Activated CD4-positive, alpha-beta memory T cell treated with anti-CD3 and anti-CD28 coated beads, Interleukin-2, amount 10 ng/mL, durations not matched to agents 7 days and 5 days (primary cell): Measurements from ENCODE around the gene GIT1. TPM values are rescaled to one million over a fixed set of nuclear protein-coding genes. Genes with fewer than 3 reads are reported as not detected.

Experiments used
- CTCF ChIA-PET: fragments of 350-600 bp; sonication (Branson Sonifier 250); formaldehyde crosslinking; loops from one replicate; lab custom pipeline; 2021; ENCODE audit warnings: antibody characterized with exemption, inconsistent platforms; lab: Charles Lee
- POLR2A ChIA-PET: fragments of 350-600 bp; sonication (Branson Sonifier 250); formaldehyde crosslinking; loops from one replicate; lab custom pipeline; 2021; ENCODE audit warnings: antibody characterized with exemption; lab: Charles Lee
- DNase-seq: peaks from one replicate; pipeline ENCODE4 v3.0.0-alpha.2; 2020
- H3K27ac Mint-ChIP-seq: one replicate; pipeline ENCODE4 v1.8.0; 2021; ENCODE audit warnings: mild to moderate bottlenecking, mixed read lengths
- H3K27me3 Mint-ChIP-seq: one replicate; pipeline ENCODE4 v1.8.0; 2021; ENCODE audit warnings: mixed read lengths
- H3K36me3 Mint-ChIP-seq: one replicate; pipeline ENCODE4 v1.8.0; 2021; ENCODE audit warnings: low read depth, mixed read lengths
- H3K4me1 Mint-ChIP-seq: one replicate; pipeline ENCODE4 v1.8.0; 2021; ENCODE audit warnings: mixed read lengths
- H3K4me3 Mint-ChIP-seq: one replicate; pipeline ENCODE4 v1.8.0; 2021; ENCODE audit warnings: mild to moderate bottlenecking, mixed read lengths
- H3K9me3 Mint-ChIP-seq: one replicate; pipeline ENCODE4 v1.8.0; 2021; ENCODE audit warnings: mixed read lengths
- total RNA-seq, 2 experiments: library from RNA; stranded (reverse); gene quantifications; one replicate each; pipeline ENCODE4 v1.2.3, GENCODE V29; 2021

GIT1 gene
- total RNA-seq, 2 experiments from 2014 or later = 76.6 to 80.4 TPM

- no peaks in the 10 kb centered on the region for H3K27me3 Mint-ChIP-seq
- H3K4me3 Mint-ChIP-seq = peak overlapping the region; percentile 77
- H3K9me3 Mint-ChIP-seq = no peaks in the 10 kb centered on the region
- H3K27ac Mint-ChIP-seq = peak overlapping the region; percentile 84
- no peaks in the 10 kb centered on the region for H3K36me3 Mint-ChIP-seq
- H3K4me1 Mint-ChIP-seq = peaks cover 65% of the 10 kb centered on the region
- DNase-seq = no peak
- ChIA-PET CTCF (interaction anchor here (0.7 to 4.8 kb wide), 12 partner anchors 10 to 476 kb away, joined by 3 to 75 read pairs (median 4); partner anchors contain the start of genes ABHD15 and TP53I13), POLR2A (interaction anchor here (1.1 to 4.5 kb wide), 6 partner anchors 8 to 339 kb away, joined by 3 to 89 read pairs (median 9); partner anchors contain the start of genes ABHD15, SSH2 and TP53I13)
Measured at GRCh38 chr17:29590411-29591145, 1.1 kb upstream of the GIT1 start.

- peak overlapping the region; percentile 86 for H3K27ac Mint-ChIP-seq
- no peaks in the 10 kb centered on the region for H3K9me3 Mint-ChIP-seq
- ChIA-PET POLR2A (interaction anchor here (0.9 to 4.9 kb wide), 8 partner anchors 12 to 342 kb away, joined by 3 to 61 read pairs (median 6); partner anchors contain the start of genes ABHD15, SSH2 and TP53I13), CTCF (interaction anchor here (0.6 to 2.7 kb wide), 8 partner anchors 10 to 325 kb away, joined by 3 to 19 read pairs (median 4); no protein-coding TSS in a partner anchor)
- H3K4me3 Mint-ChIP-seq = peak overlapping the region; percentile 97
- H3K36me3 Mint-ChIP-seq = peaks cover 1% of the 10 kb centered on the region
- peak; percentile 53 for DNase-seq
- no peaks in the 10 kb centered on the region for H3K27me3 Mint-ChIP-seq
- peaks cover 74% of the 10 kb centered on the region for H3K4me1 Mint-ChIP-seq
Measured at GRCh38 chr17:29588562-29589411, 661 bp downstream of the GIT1 start.

DNA sequence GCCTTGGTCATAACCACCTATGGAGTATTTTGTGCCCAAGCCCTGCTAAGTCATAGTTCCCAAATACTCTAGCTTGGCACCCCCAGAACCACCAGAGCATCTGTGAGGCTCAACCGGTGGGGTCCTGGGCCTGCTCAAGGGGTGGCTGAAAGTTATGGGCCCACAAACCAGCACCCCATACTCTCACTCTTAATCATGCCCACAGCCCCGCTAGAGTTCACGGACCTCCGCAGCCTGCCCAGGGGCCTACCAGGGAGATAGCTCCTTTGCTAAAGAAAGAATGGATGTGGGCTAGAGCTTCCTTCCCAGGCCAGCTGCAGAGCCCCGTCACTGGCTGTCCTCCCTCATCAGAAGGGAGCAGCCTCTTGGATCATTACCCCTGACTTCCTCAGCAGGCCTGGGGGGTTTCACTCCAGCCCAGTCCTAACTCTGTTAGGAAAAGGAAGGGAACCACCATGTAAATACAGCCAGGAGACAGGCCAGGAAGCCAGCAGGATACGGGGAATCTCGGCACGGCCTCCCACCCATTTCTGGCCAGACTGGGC is 1.4 kb downstream of the GIT1 start:
- Mint-ChIP-seq H3K9me3 (no peaks in the 10 kb centered on the region), H3K4me1 (peaks cover 80% of the 10 kb centered on the region), H3K27ac (peak overlapping the region; percentile 86), H3K4me3 (peak overlapping the region; percentile 97), H3K36me3 (peaks cover 8% of the 10 kb centered on the region), H3K27me3 (no peaks in the 10 kb centered on the region)
- CTCF ChIA-PET = interaction anchor here (0.6 to 2.7 kb wide), 8 partner anchors 9 to 326 kb away, joined by 3 to 19 read pairs (median 4); no protein-coding TSS in a partner anchor
- no peak for DNase-seq
- POLR2A ChIA-PET = interaction anchor here (0.9 to 4.9 kb wide), 8 partner anchors 11 to 343 kb away, joined by 3 to 61 read pairs (median 6); partner anchors contain the start of genes ABHD15, SSH2 and TP53I13

- H3K4me3 Mint-ChIP-seq = peak overlapping the region; percentile 97
- POLR2A ChIA-PET = interaction anchor here (1.0 to 4.9 kb wide), 5 partner anchors 18 to 343 kb away, joined by 5 to 61 read pairs (median 8); partner anchors contain the start of genes ABHD15, SSH2 and TP53I13
- H3K27ac Mint-ChIP-seq = peak overlapping the region; percentile 44
- peaks cover 77% of the 10 kb centered on the region for H3K4me1 Mint-ChIP-seq
- peaks cover 12% of the 10 kb centered on the region for H3K36me3 Mint-ChIP-seq
- no peaks in the 10 kb centered on the region for H3K9me3 Mint-ChIP-seq
- no peaks in the 10 kb centered on the region for H3K27me3 Mint-ChIP-seq
- CTCF ChIA-PET = interaction anchor here (1.0 to 3.1 kb wide), 7 partner anchors 8 to 192 kb away, joined by 3 to 19 read pairs (median 6); no protein-coding TSS in a partner anchor
- no peak for DNase-seq
Measured at GRCh38 chr17:29587591-29587990, 1.9 kb downstream of the GIT1 start.

- Mint-ChIP-seq H3K4me1 (peaks cover 73% of the 10 kb centered on the region), H3K9me3 (no peaks in the 10 kb centered on the region), H3K27me3 (no peaks in the 10 kb centered on the region), H3K27ac (peak overlapping the region; percentile 44), H3K36me3 (peaks cover 15% of the 10 kb centered on the region), H3K4me3 (peak overlapping the region; percentile 97)
- POLR2A ChIA-PET = interaction anchor here (0.8 to 4.9 kb wide), 6 partner anchors 17 to 447 kb away, joined by 3 to 61 read pairs (median 6); partner anchors contain the start of genes ABHD15, SSH2 and TP53I13
- no peak for DNase-seq
- CTCF ChIA-PET = interaction anchor here (0.7 to 3.1 kb wide), 9 partner anchors 14 to 217 kb away, joined by 3 to 19 read pairs (median 4); no protein-coding TSS in a partner anchor
Measured at GRCh38 chr17:29586676-29587469, 2.6 kb downstream of the GIT1 start.

- Mint-ChIP-seq H3K36me3 (peaks cover 18% of the 10 kb centered on the region), H3K27ac (peak overlapping the region; percentile 73), H3K4me3 (peak overlapping the region; percentile 37), H3K4me1 (peaks cover 60% of the 10 kb centered on the region), H3K9me3 (no peaks in the 10 kb centered on the region), H3K27me3 (no peaks in the 10 kb centered on the region)
- ChIA-PET POLR2A (interaction anchor here (1.7 to 4.9 kb wide), 3 partner anchors 18 to 31 kb away, joined by 4 to 61 read pairs (median 24); partner anchors contain the start of genes ABHD15 and TP53I13), CTCF (interaction anchor here (1.2 to 4.4 kb wide), 5 partner anchors 13 to 215 kb away, joined by 3 to 19 read pairs (median 4); no protein-coding TSS in a partner anchor)
- no peak for DNase-seq
Measured at GRCh38 chr17:29585080-29585751, 4.2 kb downstream of the GIT1 start.

DNA sequence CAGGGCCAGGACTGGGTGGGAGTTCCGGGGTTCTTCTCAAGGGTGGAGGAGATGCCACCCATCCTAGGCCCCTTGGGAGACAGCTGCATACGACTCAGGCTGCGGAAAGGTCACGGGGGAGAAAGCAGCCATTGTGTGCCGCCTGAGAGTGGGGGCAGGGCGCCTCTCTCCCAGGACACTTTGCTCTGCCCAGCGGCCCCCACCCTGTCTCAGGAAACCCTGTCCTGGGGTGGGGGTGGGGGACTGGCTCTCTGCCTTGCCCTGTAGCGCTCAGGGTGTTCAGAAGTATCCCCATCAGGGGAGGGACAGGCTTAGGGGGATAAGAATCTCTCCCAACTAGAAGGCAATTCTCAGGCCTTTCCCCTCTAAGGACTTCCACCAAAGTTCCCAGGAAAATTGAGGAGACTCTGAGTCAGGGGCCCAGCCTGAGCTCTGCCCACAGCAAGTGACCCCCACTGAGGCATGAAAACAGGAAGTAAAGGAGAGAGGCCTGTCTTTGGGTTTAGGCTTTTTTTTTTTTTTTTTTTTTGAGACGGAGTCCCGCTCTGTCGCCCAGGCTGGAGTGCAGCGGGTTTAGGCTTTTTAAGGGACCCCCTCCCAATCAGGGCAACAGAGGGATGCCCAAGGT is 4.9 kb downstream of the GIT1 start:
- Mint-ChIP-seq H3K36me3 (peaks cover 19% of the 10 kb centered on the region), H3K27ac (peak overlapping the region; percentile 73), H3K4me3 (no peak overlapping the region), H3K9me3 (no peaks in the 10 kb centered on the region), H3K27me3 (no peaks in the 10 kb centered on the region), H3K4me1 (peaks cover 57% of the 10 kb centered on the region)
- ChIA-PET CTCF (interaction anchor here (0.7 to 4.4 kb wide), 5 partner anchors 12 to 195 kb away, joined by 3 to 19 read pairs (median 4); no protein-coding TSS in a partner anchor), POLR2A (interaction anchor here (4.9 kb wide), 1 partner anchor 32 kb away, joined by 61 read pairs; no protein-coding TSS in a partner anchor)
- no peak for DNase-seq

DNA sequence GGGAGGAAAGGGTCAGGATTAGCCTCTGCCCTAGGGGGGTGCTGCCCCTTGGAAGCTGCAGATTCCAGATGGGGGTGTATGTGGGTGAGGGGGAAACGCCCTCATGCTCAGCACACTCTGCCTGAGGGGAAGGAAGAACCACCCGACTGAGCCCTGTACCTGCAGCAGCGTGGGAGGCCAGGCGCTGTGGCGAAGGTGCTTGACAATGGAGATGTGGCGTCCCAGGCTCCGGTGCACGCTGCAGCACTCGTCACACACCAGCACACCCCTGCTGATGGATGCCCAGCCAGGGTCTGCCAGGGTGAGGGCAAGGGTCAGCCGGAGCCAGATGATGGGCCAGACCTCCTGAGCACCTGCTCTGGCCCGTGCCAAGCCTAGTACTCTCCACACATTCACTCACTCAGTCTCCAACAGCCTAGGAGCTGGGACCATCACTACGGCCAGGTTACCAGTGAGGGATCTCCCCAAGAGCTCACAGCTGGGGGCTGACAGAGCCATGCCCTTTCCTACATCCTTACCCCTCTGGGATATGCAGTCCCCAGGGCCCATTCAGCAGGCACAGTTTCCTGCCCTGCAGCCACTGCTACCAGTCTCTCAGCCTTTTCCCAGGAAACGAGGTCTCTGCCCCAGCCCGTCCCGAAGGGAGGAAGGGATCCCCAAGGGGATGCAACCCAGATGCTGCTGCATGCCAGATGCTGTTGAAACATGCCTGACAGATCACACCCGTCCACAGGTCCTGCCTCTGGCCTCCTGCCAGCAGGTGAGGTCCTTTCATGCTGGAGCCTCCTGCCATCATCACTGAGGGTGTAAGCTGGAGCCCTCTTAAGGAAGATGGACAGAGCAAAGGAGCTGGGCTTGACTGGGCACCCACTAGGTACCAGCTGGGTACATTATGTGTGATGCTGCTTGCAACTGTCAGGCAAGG is 5.9 kb downstream of the GIT1 start:
- no peak for DNase-seq
- Mint-ChIP-seq H3K36me3 (peaks cover 23% of the 10 kb centered on the region), H3K4me3 (no peak overlapping the region), H3K27me3 (no peaks in the 10 kb centered on the region), H3K4me1 (peaks cover 57% of the 10 kb centered on the region), H3K27ac (peak overlapping the region; percentile 73), H3K9me3 (no peaks in the 10 kb centered on the region)
- CTCF ChIA-PET = interaction anchor here (1.7 to 5.5 kb wide), 4 partner anchors 8 to 34 kb away, joined by 3 to 43 read pairs (median 30); partner anchors contain the start of gene ANKRD13B
- POLR2A ChIA-PET = interaction anchor here (1.6 kb wide), 1 partner anchor 34 kb away, joined by 8 read pairs; no protein-coding TSS in a partner anchor

DNA sequence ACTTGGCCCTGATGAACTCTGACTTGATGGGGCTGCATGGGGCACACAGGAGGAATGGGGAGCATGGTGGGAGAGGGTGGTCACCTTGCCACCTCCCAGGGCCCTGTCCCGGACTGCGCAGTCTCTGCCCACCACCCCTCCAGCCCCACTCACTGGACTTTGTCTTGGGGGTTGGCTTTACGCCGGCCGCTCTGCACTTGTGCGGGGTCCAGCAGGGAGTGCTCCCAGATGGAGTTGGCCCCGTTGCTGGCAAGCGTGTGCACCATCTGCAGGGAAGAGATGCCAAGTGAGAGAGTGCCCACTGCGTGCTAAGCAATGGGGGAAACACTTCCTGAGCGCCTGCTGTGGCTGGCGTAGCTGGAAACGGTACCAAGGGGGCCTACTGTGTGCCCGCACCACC is 6.7 kb downstream of the GIT1 start:
- ChIA-PET CTCF (interaction anchor here (2.0 to 5.5 kb wide), 4 partner anchors 9 to 35 kb away, joined by 6 to 43 read pairs (median 30); partner anchors contain the start of gene ANKRD13B), POLR2A (interaction anchor here (1.3 to 1.7 kb wide), 3 partner anchors 8 to 35 kb away, joined by 4 to 8 read pairs (median 8); partner anchors contain the start of gene ABHD15)
- Mint-ChIP-seq H3K27ac (no peak overlapping the region), H3K4me3 (no peak overlapping the region), H3K27me3 (no peaks in the 10 kb centered on the region), H3K9me3 (no peaks in the 10 kb centered on the region), H3K4me1 (peaks cover 52% of the 10 kb centered on the region), H3K36me3 (peaks cover 28% of the 10 kb centered on the region)
- DNase-seq = no peak
